ENCODE measurements around the gene IQSEC3. TPM values are rescaled to one million over a fixed set of nuclear protein-coding genes. Genes with fewer than 3 reads are reported as not detected.

Gene IQSEC3
- total RNA-seq, 6 donors from 2014 or later: 2.1 to 19.0 (median 8.2) TPM

DNA sequence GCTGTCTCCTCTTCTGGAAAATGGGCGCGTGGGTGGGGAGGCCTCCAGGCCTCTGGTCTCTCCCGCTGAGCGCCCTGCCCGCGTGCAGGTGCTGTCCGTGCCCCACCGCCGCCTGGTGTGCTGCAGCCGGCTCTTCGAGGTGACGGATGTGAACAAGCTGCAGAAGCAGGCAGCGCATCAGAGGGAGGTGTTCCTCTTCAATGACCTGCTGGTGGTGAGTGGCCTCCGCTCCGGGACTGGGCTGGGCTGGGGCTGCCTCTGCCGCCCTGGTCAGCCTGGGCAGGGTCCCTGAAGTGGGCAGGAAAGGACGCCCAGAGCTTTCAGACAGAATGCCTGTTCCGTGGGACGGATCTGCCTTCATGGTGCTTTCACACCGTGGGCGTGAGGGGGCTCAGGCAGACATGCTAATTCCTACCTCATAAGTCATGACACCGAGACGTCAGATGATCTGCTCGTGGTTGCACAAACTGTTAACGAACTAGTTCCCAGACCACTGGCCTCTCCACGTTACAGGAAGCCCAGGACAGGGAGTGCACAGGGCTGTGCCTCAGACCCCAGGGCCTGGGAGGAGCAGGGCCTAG, 96.9 kb downstream of the IQSEC3 start:
- Histone ChIP-seq H3K9me3 (no peaks in the 10 kb centered on the region), H3K27ac (no peak overlapping the region), H3K27me3 (no peaks in the 10 kb centered on the region), H3K4me1 (no peaks in the 10 kb centered on the region), H3K36me3 (no peaks in the 10 kb centered on the region), H3K4me3 (no peak overlapping the region)
- TF ChIP-seq EP300 (IDR thresholded peaks at IDR 0.05) (no peak), POLR2A (IDR thresholded peaks at IDR 0.05) (no peak), POLR2AphosphoS5 (IDR thresholded peaks at IDR 0.05) (no peak)
- TF ChIP-seq, protein P1, sequence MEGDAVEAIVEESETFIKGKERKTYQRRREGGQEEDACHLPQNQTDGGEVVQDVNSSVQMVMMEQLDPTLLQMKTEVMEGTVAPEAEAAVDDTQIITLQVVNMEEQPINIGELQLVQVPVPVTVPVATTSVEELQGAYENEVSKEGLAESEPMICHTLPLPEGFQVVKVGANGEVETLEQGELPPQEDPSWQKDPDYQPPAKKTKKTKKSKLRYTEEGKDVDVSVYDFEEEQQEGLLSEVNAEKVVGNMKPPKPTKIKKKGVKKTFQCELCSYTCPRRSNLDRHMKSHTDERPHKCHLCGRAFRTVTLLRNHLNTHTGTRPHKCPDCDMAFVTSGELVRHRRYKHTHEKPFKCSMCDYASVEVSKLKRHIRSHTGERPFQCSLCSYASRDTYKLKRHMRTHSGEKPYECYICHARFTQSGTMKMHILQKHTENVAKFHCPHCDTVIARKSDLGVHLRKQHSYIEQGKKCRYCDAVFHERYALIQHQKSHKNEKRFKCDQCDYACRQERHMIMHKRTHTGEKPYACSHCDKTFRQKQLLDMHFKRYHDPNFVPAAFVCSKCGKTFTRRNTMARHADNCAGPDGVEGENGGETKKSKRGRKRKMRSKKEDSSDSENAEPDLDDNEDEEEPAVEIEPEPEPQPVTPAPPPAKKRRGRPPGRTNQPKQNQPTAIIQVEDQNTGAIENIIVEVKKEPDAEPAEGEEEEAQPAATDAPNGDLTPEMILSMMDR (IDR thresholded peaks at IDR 0.05): no peak
- DNase-seq (no peak), ATAC-seq (ENCODE audit: low FRiP score in 2 of 2) (peak in 1 of 2 donors; percentile 9)
- WGBS, 2 donors: 91 to 95% methylated on average over 12 to 26 of the region's 26 CpGs

DNA sequence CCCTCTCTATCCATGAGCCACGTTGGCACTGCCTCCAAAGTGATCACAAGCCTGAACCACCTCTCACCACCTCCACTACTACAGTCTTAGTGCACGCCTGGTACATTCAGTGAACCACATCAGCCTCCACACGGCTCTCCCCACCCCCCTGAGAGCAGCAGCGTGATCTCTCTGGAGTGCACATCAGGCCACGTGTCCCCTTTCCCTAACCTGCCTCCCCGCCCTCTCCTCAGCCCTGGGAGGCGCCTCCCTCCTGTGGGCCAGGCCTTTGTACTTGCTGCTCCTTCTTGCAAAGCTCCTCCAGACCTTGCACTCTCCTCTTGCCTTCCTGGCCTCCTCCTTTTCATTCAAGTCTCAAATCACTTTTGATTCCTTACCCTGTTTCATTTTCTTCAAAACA, 97.6 kb downstream of the IQSEC3 start:
- no peaks in the 10 kb centered on the region for H3K9me3 ChIP-seq
- H3K4me3 ChIP-seq: no peak overlapping the region
- no peaks in the 10 kb centered on the region for H3K36me3 ChIP-seq
- no peaks in the 10 kb centered on the region for H3K27me3 ChIP-seq
- H3K27ac ChIP-seq: no peak overlapping the region
- TF ChIP-seq POLR2AphosphoS5 (IDR thresholded peaks at IDR 0.05): no peak
- TF ChIP-seq, protein P1 (IDR thresholded peaks at IDR 0.05): no peak
- TF ChIP-seq EP300 (IDR thresholded peaks at IDR 0.05): no peak
- TF ChIP-seq POLR2A (IDR thresholded peaks at IDR 0.05): no peak
- ATAC-seq (ENCODE audit: low FRiP score in 2 of 2) (peak in 1 of 2 donors; percentile 13), DNase-seq (peak in 1 of 2 donors; percentile 46)
- 62 to 78% methylated on average over 7 of the region's 7 CpGs for WGBS, 2 donors
- H3K4me1 ChIP-seq: no peaks in the 10 kb centered on the region

DNA sequence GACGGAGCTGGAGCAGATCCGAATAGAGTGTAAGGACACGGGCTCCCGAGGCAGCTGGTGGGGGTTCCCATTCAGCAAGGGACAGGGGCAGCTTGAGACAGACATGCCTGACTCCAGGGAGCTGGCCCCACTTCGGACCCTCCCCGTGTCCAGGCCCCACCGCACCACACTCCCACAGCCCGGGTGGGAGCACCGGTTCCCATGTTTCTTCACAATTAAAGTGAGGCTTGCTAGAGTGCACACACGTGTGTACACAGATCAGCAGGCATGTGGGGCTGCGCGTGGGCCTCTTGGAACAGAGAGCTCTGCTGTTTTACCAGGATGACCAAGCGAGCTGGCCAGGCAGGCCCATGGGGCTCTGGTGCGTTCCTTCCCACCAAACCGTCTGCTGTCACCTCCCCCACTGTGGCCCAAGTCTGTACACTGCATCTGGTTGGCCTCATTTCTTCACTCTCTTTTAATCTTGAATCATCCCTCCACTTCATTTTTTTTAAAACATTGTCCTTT, 99.3 kb downstream of the IQSEC3 start:
- no peaks in the 10 kb centered on the region for H3K27me3 ChIP-seq
- 86 to 93% methylated on average over 15 of the region's 15 CpGs for WGBS, 2 donors
- H3K9me3 ChIP-seq: no peaks in the 10 kb centered on the region
- DNase-seq (no peak), ATAC-seq (ENCODE audit: low FRiP score in 2 of 2) (no peak)
- H3K36me3 ChIP-seq: no peaks in the 10 kb centered on the region
- TF ChIP-seq POLR2A (IDR thresholded peaks at IDR 0.05) (no peak), EP300 (IDR thresholded peaks at IDR 0.05) (no peak)
- no peak overlapping the region for H3K4me3 ChIP-seq
- no peaks in the 10 kb centered on the region for H3K4me1 ChIP-seq
- H3K27ac ChIP-seq: no peak overlapping the region

DNA sequence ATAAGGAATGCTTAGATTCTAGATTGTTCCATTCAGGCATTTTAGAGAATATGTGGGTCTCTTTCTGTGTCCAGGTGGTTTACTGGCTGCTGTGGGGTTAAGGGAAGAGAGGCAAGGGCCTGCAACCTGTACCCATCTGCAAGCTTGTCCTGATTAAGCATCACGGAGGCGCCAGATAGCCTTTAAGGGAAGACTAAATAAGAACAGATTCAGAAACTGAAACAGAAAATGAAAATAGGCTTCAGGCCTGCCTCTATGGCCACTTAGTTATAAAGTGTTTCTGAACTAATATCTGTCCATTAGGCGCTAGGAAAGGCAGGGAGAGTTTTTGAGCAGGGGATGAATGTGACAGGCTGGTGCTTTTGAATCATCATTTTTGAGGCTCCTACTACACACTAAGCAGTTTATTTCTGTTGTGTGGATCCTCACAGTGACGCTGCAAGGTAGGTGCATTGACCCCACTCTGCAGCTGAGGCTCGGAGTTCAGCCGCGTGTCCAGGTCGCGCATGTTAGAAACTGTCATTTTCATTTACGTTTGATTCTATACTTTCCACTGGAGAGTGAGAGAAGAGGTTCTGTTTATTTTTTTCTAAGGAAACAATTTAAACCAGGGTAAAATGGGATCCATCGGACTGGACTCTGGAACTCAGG, 100.0 kb downstream of the IQSEC3 start:
- H3K9me3 ChIP-seq: no peaks in the 10 kb centered on the region
- no peak overlapping the region for H3K27ac ChIP-seq
- ATAC-seq (ENCODE audit: low FRiP score in 2 of 2) (no peak), DNase-seq (no peak)
- TF ChIP-seq, protein P1 (IDR thresholded peaks at IDR 0.05): no peak
- TF ChIP-seq POLR2A (IDR thresholded peaks at IDR 0.05) (no peak), POLR2AphosphoS5 (IDR thresholded peaks at IDR 0.05) (no peak), EP300 (IDR thresholded peaks at IDR 0.05) (no peak)
- H3K4me1 ChIP-seq: no peaks in the 10 kb centered on the region
- no peaks in the 10 kb centered on the region for H3K36me3 ChIP-seq
- 85% methylated on average over 11 of the region's 11 CpGs for WGBS, 2 donors
- no peak overlapping the region for H3K4me3 ChIP-seq
- no peaks in the 10 kb centered on the region for H3K27me3 ChIP-seq

DNA sequence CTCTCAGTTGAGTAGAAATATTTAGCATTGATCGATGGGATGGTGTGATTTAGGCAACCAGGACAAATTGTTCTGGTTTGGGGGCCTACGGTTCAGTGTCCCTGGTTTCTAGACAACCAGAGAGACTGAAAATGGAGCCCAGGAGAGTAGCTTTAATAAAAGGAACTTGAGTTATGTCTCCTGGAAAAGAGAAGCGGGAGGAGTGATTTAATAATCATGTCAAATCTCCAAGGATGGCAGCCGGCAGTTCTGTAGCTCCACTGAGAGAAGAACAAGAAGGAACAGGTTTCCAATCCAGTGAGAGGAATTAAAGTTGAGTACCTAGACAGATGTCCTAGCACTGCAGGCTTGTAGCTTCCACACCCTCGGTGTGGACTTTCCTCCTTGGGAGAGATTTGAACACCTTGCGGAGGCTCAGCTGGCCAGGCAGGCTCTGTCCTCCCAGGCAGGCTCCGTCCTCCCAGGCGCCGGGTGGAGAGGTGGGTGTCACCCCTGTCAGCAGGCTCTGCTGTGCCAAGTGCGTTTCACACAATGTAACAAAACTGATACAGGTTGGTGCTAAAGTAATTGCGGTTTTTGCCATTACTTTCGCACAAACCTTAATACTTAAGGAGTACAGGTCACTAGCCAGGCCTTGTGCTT, 101.5 kb downstream of the IQSEC3 start:
- Histone ChIP-seq H3K9me3 (no peaks in the 10 kb centered on the region), H3K4me3 (no peak overlapping the region), H3K36me3 (no peaks in the 10 kb centered on the region), H3K27me3 (no peaks in the 10 kb centered on the region), H3K27ac (no peak overlapping the region), H3K4me1 (no peaks in the 10 kb centered on the region)
- TF ChIP-seq, protein P1 (IDR thresholded peaks at IDR 0.05): no peak
- TF ChIP-seq POLR2A (IDR thresholded peaks at IDR 0.05): no peak
- no peak for TF ChIP-seq POLR2AphosphoS5 (IDR thresholded peaks at IDR 0.05)
- ATAC-seq (ENCODE audit: low FRiP score in 2 of 2) (no peak), DNase-seq (no peak)
- WGBS, 2 donors: 84 to 93% methylated on average over 7 to 12 of the region's 12 CpGs

Measured in upper lobe of left lung (tissue), 6 donors.